ENCODE results near the gene GPR3.

- no peak for TF ChIP-seq POLR2A (IDR thresholded peaks at IDR 0.05)
- no peak for TF ChIP-seq CTCF (IDR thresholded peaks at IDR 0.05)
- TF ChIP-seq EP300 (IDR thresholded peaks at IDR 0.05; ENCODE audit: low read depth), result no peak
- no peak for TF ChIP-seq POLR2AphosphoS5 (IDR thresholded peaks at IDR 0.05)
These were observed 34.1 kb upstream of the GPR3 start for GRCh38 chr1:27358038-27358927.
